Glutamatergic neuron (in vitro differentiated cells): Measurements from ENCODE around the gene OPRM1. TPM values are rescaled to one million over a fixed set of nuclear protein-coding genes. Genes with fewer than 3 reads are reported as not detected.
A peak's percentile ranks its signal among the peaks of the same experiment; 100 is the strongest.

ENCODE experiments used
- DNase-seq: peaks from one replicate; pipeline ENCODE4 v3.0.0; 2022
- H3K27ac Mint-ChIP-seq: one replicate; pipeline ENCODE4 v1.8.0; 2020; ENCODE audit warnings: mild to moderate bottlenecking, mixed read lengths, inconsistent platforms; ENCODE audit not compliant: unreplicated experiment
- H3K27me3 Mint-ChIP-seq: one replicate; pipeline ENCODE4 v1.8.0; 2020; ENCODE audit warnings: mild to moderate bottlenecking, moderate library complexity, mixed read lengths, inconsistent platforms; ENCODE audit not compliant: unreplicated experiment
- H3K36me3 Mint-ChIP-seq: one replicate; pipeline ENCODE4 v1.8.0; 2020; ENCODE audit warnings: mild to moderate bottlenecking, mixed read lengths, inconsistent platforms; ENCODE audit not compliant: unreplicated experiment
- H3K4me1 Mint-ChIP-seq: one replicate; pipeline ENCODE4 v1.8.0; 2020; ENCODE audit warnings: mild to moderate bottlenecking, low read depth, mixed read lengths, inconsistent platforms; ENCODE audit not compliant: unreplicated experiment
- H3K4me3 Mint-ChIP-seq: one replicate; pipeline ENCODE4 v1.8.0; 2020; ENCODE audit warnings: mild to moderate bottlenecking, mixed read lengths, inconsistent platforms; ENCODE audit not compliant: unreplicated experiment
- H3K9me3 Mint-ChIP-seq: one replicate; pipeline ENCODE4 v1.8.0; 2020; ENCODE audit warnings: mild to moderate bottlenecking, moderate library complexity, mixed read lengths, inconsistent platforms; ENCODE audit not compliant: unreplicated experiment
- CTCF ChIP-seq: fragments of 200-600 bp; sonication (generic); IDR thresholded peaks from one replicate; pipeline ENCODE4 v1.5.0; 2021; ENCODE audit not compliant: partially characterized antibody, unreplicated experiment
- total RNA-seq: library from RNA; stranded (reverse); fragmentation: NEBNext Ultra II Directional; extraction: Animal tissue kit (Norgen Biotek cat#: 25700); gene quantifications from one replicate; pipeline ENCODE4 v1.2.1, GENCODE V29; 2021; ENCODE audit not compliant: unreplicated experiment

The OPRM1 gene
- total RNA-seq, 1 donor from 2014 or later, result not detected

GRCh38 chr6:154242617-154243357 lies 203.7 kb downstream of the OPRM1 start:
- H3K9me3 Mint-ChIP-seq, result no peaks in the 10 kb centered on the region
- peaks cover 13% of the 10 kb centered on the region for H3K4me1 Mint-ChIP-seq
- H3K27ac Mint-ChIP-seq, result no peak overlapping the region

GRCh38 chr6:154243793-154244750 lies 205.0 kb downstream of the OPRM1 start:
- Mint-ChIP-seq H3K27ac (no peak overlapping the region), H3K4me1 (peaks cover 16% of the 10 kb centered on the region), H3K36me3 (no peaks in the 10 kb centered on the region)

More at GRCh38 chr6:154242617-154243357, 203.7 kb downstream of the OPRM1 start:
- Mint-ChIP-seq H3K4me3 (no peak overlapping the region), H3K36me3 (no peaks in the 10 kb centered on the region), H3K27me3 (peaks cover 2% of the 10 kb centered on the region)
- no peak for DNase-seq
- no peak for TF ChIP-seq CTCF

GRCh38 chr6:154245506-154245905 lies 206.5 kb downstream of the OPRM1 start:
- H3K27me3 Mint-ChIP-seq, result peaks cover 2% of the 10 kb centered on the region
- TF ChIP-seq CTCF, result no peak
- no peak for DNase-seq
- H3K9me3 Mint-ChIP-seq, result no peaks in the 10 kb centered on the region
- no peak overlapping the region for H3K27ac Mint-ChIP-seq
- peaks cover 16% of the 10 kb centered on the region for H3K4me1 Mint-ChIP-seq
- no peak overlapping the region for H3K4me3 Mint-ChIP-seq
- H3K36me3 Mint-ChIP-seq, result no peaks in the 10 kb centered on the region

More at GRCh38 chr6:154243793-154244750, 205.0 kb downstream of the OPRM1 start:
- Mint-ChIP-seq H3K4me3 (no peak overlapping the region), H3K27me3 (peaks cover 2% of the 10 kb centered on the region), H3K9me3 (no peaks in the 10 kb centered on the region)
- DNase-seq, result no peak
- TF ChIP-seq CTCF, result no peak

- H3K4me3 Mint-ChIP-seq, result peak overlapping the region; percentile 78
- no peaks in the 10 kb centered on the region for H3K9me3 Mint-ChIP-seq
- TF ChIP-seq CTCF, result no peak
- DNase-seq, result no peak
- peaks cover 2% of the 10 kb centered on the region for H3K27me3 Mint-ChIP-seq
- no peak overlapping the region for H3K27ac Mint-ChIP-seq
- no peaks in the 10 kb centered on the region for H3K36me3 Mint-ChIP-seq
- peaks cover 16% of the 10 kb centered on the region for H3K4me1 Mint-ChIP-seq
Measured at GRCh38 chr6:154246723-154247118, 207.7 kb downstream of the OPRM1 start.
